HL-60/S4 (cell line): Measurements from ENCODE around the gene C2CD3.

Experiments used
- in situ Hi-C: fragments of 300-500 bp; cut with MboI; formaldehyde crosslinking; loops from 2 replicates; pipeline ENCODE4 v1.14.3; 2022; ENCODE audit warnings: low sequenced_read_pairs

Gene C2CD3

DNA sequence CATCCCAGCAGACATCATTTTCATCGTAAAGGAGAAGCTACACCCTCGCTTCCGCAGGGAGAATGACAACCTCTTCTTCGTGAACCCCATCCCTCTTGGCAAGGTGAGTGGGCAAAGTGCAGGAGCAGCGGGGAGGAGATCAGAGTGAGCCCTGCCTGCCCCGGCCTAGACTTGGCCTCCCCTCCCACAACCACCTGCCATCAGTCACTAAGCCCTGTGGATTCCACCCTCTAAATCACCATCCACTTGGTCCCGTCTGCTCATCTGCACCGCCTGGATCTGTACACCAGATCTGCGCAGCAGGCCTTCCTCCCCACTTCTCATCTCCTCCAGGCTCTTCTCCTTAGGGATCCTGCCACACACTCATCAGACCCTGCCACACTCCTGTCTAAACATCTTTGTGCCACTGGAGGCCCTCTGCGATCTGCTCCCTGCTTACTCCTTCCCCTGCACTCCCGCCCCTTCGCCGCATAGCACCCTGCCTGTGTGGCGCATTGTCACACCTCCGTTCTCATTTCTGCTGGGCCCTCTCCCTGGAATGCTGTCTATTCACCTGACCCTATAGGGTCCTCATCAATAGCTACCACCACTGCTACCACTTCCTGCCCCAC is 202.3 kb downstream of the C2CD3 start:
- in situ Hi-C loops = loop anchor here (25.0 kb wide), 1 partner anchor 494 kb away; the partner anchor contains the start of gene KCNE3

- in situ Hi-C loops = loop anchor here (25.0 kb wide), 1 partner anchor 497 kb away; the partner anchor contains the start of gene KCNE3
Observed at GRCh38 chr11:73965764-73966121, 205.1 kb downstream of the C2CD3 start.

GRCh38 chr11:73965076-73965763 is 205.6 kb downstream of the C2CD3 start:
- in situ Hi-C loops = loop anchor here (25.0 kb wide), 1 partner anchor 497 kb away; the partner anchor contains the start of gene KCNE3

DNA sequence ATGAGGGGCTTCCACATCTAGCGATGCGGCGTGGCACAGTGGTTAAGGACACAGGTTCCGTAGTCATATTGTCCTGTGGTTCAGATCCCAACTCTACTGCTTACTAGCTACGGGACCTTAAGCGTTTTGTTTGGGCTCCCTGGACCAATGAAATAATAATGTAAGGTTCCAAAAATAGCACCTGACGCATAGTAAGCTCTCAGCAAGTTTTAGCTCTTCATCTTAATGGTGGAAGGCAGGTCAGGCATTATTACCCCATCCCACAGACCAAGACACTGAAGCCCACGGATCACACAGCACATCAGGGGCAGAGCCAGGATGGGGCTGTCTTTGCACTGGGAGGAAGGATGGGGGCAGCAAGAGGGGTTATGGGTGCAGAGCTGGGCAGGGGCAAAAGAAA is 206.9 kb downstream of the C2CD3 start:
- in situ Hi-C loops = loop anchor here (25.0 kb wide), 1 partner anchor 498 kb away; the partner anchor contains the start of gene KCNE3
